PC-9 (cell line): Measurements from ENCODE around the gene ZBTB18. TPM values are rescaled to one million over a fixed set of nuclear protein-coding genes. Genes with fewer than 3 reads are reported as not detected.
A peak's percentile ranks its signal among the peaks of the same experiment; 100 is the strongest.

Source experiments
- BruUV-seq: library from RNA; stranded (reverse); fragments of 400-500 nt; replicated peaks from 2 replicates; lab custom pipeline; 2021; lab: Mats Ljungman, UMichigan
- CTCF ChIA-PET: fragments of 300-600 bp; sonication (Branson Sonifier 250); formaldehyde crosslinking; loops from one replicate; lab custom pipeline; 2022; ENCODE audit warnings: antibody characterized with exemption; lab: Charles Lee
- POLR2A ChIA-PET: fragments of 300-600 bp; sonication (Branson Sonifier 250); formaldehyde crosslinking; loops from one replicate; lab custom pipeline; 2022; ENCODE audit warnings: antibody characterized with exemption; ENCODE audit not compliant: unreplicated experiment; lab: Charles Lee
- DNase-seq, 2 experiments: peaks; one replicate each; pipeline versions ENCODE4 v3.0.0 to v3.0.0-alpha.2; 2015 to 2022; ENCODE audit warnings: mixed read lengths in 1 of 2
- H2AFZ ChIP-seq: fragments of 200-600 bp; sonication (generic); 2 replicates; pipeline ENCODE4 v1.8.1; 2017; ENCODE audit warnings: antibody characterized with exemption
- H3F3A ChIP-seq: fragments of 200-600 bp; sonication (generic); 2 replicates; pipeline ENCODE4 v1.8.1; 2017; ENCODE audit warnings: antibody characterized with exemption, mild to moderate bottlenecking, low read depth; ENCODE audit not compliant: insufficient read depth
- H3K27ac ChIP-seq: fragments of 200-600 bp; sonication (generic); 2 replicates; pipeline ENCODE4 v1.6.1; 2016; ENCODE audit warnings: mixed run types
- H3K27me3 ChIP-seq: fragments of 200-600 bp; sonication (generic); 2 replicates; pipeline ENCODE4 v1.6.1; 2016; ENCODE audit warnings: low read depth, mixed run types; ENCODE audit not compliant: insufficient read depth
- H3K36me3 ChIP-seq: fragments of 200-600 bp; sonication (generic); 2 replicates; pipeline ENCODE4 v1.6.1; 2016; ENCODE audit warnings: low read depth, mixed run types
- H3K4me1 ChIP-seq: fragments of 200-600 bp; sonication (generic); replicated peaks from 2 replicates; pipeline ENCODE4 v1.6.1; 2016; ENCODE audit warnings: mixed run types; ENCODE audit not compliant: insufficient read depth
- H3K4me2 ChIP-seq: fragments of 200-600 bp; sonication (generic); 2 replicates; pipeline ENCODE4 v1.6.1; 2017; ENCODE audit warnings: mixed run types
- H3K4me3 ChIP-seq: fragments of 200-600 bp; sonication (generic); 2 replicates; pipeline ENCODE4 v1.6.1; 2016; ENCODE audit warnings: mixed run types
- H3K79me2 ChIP-seq: fragments of 200-600 bp; sonication (generic); 2 replicates; pipeline ENCODE4 v1.6.1; 2017; ENCODE audit warnings: low read depth, mixed run types
- H3K9me2 ChIP-seq: fragments of 200-600 bp; sonication (generic); 2 replicates; pipeline ENCODE4 v1.8.1; 2017; ENCODE audit warnings: mild to moderate bottlenecking; ENCODE audit not compliant: insufficient read depth
- H3K9me3 ChIP-seq: fragments of 200-600 bp; sonication (generic); 2 replicates; pipeline ENCODE4 v1.8.1; 2016; ENCODE audit warnings: low read depth; ENCODE audit not compliant: insufficient read depth
- H4K20me1 ChIP-seq: fragments of 200-600 bp; sonication (generic); 2 replicates; pipeline ENCODE4 v1.8.1; 2017; ENCODE audit not compliant: insufficient read depth
- EZH2 ChIP-seq: fragments of 200-600 bp; sonication (generic); IDR thresholded peaks from 2 replicates; pipeline ENCODE4 v1.8.0; 2017; ENCODE audit warnings: antibody characterized with exemption, low read depth
- intact Hi-C: fragments of 100-400 bp; cut with micrococcal nuclease; formaldehyde crosslinking; loops from one replicate; pipeline ENCODE4 v1.10.0; 2022; ENCODE audit not compliant: unreplicated experiment
- total RNA-seq: library from RNA; stranded (reverse); gene quantifications from 2 replicates; pipeline ENCODE4 v1.2.3, GENCODE V29; 2021
- TF ChIP-seq, protein P1 (sequence below): fragments of 200-600 bp; sonication (generic); conservative IDR thresholded peaks from 2 replicates; pipeline ENCODE4 v1.6.1; 2017; ENCODE audit warnings: mixed run types, antibody characterized with exemption, mild to moderate bottlenecking, moderate library complexity

Gene ZBTB18
- total RNA-seq, 1 experiment from 2014 or later, result 20.7 TPM

DNA sequence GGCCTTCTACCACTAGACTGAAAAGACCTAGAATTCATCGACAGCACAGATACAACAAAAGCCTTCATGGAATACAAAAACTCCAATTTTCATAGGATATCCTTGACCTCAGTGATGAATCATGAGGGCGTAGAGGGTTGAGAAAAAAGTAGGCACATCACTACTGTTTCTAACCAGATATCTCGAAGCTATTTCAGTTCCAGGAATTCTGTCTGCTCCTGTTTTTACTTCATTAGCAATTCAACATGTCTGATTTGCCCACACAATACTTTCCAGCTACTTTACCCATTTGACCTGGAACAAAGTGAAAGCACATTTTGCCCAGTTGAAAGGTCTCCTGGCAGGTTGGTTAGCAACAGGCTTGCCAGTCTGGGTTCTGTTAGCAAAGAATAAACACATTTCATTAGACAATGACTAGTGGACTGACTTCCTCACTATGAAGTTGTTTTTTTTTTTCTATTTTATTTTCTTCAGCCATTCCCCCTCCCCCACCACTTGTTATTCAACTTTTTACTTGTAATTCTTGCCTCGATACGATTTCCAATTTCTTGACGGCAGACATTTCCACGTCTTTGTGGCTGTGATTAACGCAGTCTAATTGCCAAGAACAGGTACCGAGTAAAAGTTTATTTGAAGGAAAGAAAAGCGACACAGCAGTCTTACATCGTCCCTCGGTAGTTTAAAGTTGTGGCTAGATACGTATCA lies 4.0 kb upstream of the ZBTB18 start:
- DNase-seq, result peak; percentile 24 to 78
- peaks cover 36% of the 10 kb centered on the region for H3K4me1 ChIP-seq
- H3F3A ChIP-seq, result peaks cover 14% of the 10 kb centered on the region
- peak overlapping the region; percentile 70 for H2AFZ ChIP-seq
- peaks cover 28% of the 10 kb centered on the region for H3K79me2 ChIP-seq
- H3K9me2 ChIP-seq, result no peaks in the 10 kb centered on the region
- no peaks in the 10 kb centered on the region for H3K36me3 ChIP-seq
- no peaks in the 10 kb centered on the region for H3K9me3 ChIP-seq
- no peaks in the 10 kb centered on the region for H3K27me3 ChIP-seq
- peak overlapping the region; percentile 86 for H3K4me2 ChIP-seq
- BruUV-seq, result no TSS peak
- H3K27ac ChIP-seq, result peak overlapping the region; percentile 82
- intact Hi-C loops, result loop anchor here (5.0 kb wide), 3 partner anchors 340 to 815 kb away; partner anchors contain the start of genes ADSS2 and HNRNPU
- POLR2A ChIA-PET, result interaction anchor here (0.6 kb wide), 2 partner anchors 119 to 223 kb away, joined by 3 read pairs; no protein-coding TSS in a partner anchor
- CTCF ChIA-PET, result interaction anchor here (0.7 kb wide), 1 partner anchor 69 kb away, joined by 22 read pairs; no protein-coding TSS in a partner anchor
- peak overlapping the region; percentile 69 for H3K4me3 ChIP-seq
- no peaks in the 10 kb centered on the region for H4K20me1 ChIP-seq
- TF ChIP-seq, protein P1, sequence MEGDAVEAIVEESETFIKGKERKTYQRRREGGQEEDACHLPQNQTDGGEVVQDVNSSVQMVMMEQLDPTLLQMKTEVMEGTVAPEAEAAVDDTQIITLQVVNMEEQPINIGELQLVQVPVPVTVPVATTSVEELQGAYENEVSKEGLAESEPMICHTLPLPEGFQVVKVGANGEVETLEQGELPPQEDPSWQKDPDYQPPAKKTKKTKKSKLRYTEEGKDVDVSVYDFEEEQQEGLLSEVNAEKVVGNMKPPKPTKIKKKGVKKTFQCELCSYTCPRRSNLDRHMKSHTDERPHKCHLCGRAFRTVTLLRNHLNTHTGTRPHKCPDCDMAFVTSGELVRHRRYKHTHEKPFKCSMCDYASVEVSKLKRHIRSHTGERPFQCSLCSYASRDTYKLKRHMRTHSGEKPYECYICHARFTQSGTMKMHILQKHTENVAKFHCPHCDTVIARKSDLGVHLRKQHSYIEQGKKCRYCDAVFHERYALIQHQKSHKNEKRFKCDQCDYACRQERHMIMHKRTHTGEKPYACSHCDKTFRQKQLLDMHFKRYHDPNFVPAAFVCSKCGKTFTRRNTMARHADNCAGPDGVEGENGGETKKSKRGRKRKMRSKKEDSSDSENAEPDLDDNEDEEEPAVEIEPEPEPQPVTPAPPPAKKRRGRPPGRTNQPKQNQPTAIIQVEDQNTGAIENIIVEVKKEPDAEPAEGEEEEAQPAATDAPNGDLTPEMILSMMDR, result no peak; the same call in 1 of the 2 replicates
- TF ChIP-seq EZH2, result no peak

DNA sequence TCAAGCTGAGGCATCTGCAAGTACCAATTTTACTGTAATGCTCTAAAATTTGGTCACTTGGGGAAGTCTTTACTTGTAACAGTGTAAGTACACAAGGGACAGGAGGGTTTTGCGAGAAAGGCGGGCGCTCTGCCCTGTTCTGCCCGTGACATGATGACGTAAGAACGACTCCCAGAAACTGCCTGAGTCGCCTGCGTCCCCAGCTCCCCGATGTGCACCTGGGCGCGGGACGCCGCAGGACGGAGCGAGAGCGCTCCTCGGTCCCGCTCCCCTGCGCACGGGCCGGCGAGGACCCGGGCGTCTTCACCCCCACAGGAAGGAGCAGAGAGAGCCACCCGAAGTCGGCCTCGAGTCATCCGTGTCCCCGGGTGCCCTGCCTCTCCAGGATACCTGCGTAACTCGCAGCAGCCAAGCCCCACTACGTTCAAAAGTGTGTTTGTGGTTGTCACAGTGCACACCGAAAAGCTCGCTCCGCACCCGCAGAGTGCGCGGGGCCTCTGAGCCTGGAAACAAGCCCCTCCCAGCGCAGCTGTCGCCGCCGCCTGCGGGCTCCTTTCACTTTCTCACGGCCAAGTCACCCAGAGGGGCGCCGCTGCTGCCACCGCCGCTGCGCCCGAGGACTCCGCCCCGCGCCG lies 3.3 kb upstream of the ZBTB18 start:
- POLR2A ChIA-PET, result interaction anchor here (0.5 to 1.0 kb wide), 9 partner anchors 14 to 792 kb away, joined by 3 to 14 read pairs (median 4); partner anchors contain the start of gene SDCCAG8
- peaks cover 41% of the 10 kb centered on the region for H3K4me1 ChIP-seq
- H4K20me1 ChIP-seq, result no peaks in the 10 kb centered on the region
- H3F3A ChIP-seq, result peaks cover 14% of the 10 kb centered on the region
- H3K79me2 ChIP-seq, result peaks cover 34% of the 10 kb centered on the region
- TSS peak; percentile 91 for BruUV-seq
- H3K4me2 ChIP-seq, result peak overlapping the region; percentile 86
- no peaks in the 10 kb centered on the region for H3K9me2 ChIP-seq
- intact Hi-C loops, result loop anchor here (1.0 to 5.0 kb wide), 10 partner anchors 117 to 815 kb away; partner anchors contain the start of genes ADSS2 and HNRNPU
- peaks cover 3% of the 10 kb centered on the region; the same call in 1 of the 2 replicates for H3K36me3 ChIP-seq
- no peaks in the 10 kb centered on the region for H3K27me3 ChIP-seq
- DNase-seq, result peak in 1 of 2 experiments; percentile 63
- H2AFZ ChIP-seq, result peak overlapping the region; percentile 70
- H3K9me3 ChIP-seq, result no peaks in the 10 kb centered on the region
- TF ChIP-seq, protein P1, result 0 out of 2 replicates have a peak, but pooled peaks have one; percentile 14
- no peak for TF ChIP-seq EZH2
- H3K4me3 ChIP-seq, result peak overlapping the region; percentile 69
- H3K27ac ChIP-seq, result peak overlapping the region; percentile 82
- CTCF ChIA-PET, result interaction anchor here (0.7 kb wide), 2 partner anchors 70 to 260 kb away, joined by 11 to 22 read pairs; no protein-coding TSS in a partner anchor
